Erythroblast (primary cell): ENCODE data around the gene THRB.

Experiments
- GATA1 ChIP-seq: IDR thresholded peaks from 2 replicates; pipeline ENCODE4 v1.6.1; 2011; ENCODE audit warnings: low read depth, mild to moderate bottlenecking, control low read depth, low read length, moderate library complexity
- POLR2A ChIP-seq: IDR thresholded peaks from 2 replicates; pipeline ENCODE4 v1.6.1; 2011; ENCODE audit warnings: mild to moderate bottlenecking, low read length

- TF ChIP-seq POLR2A (no peak), GATA1 (no peak)
Measured at GRCh38 chr3:24133942-24134341, 360.7 kb downstream of the THRB start.
